ENCODE data around the gene SPINK14. TPM values are rescaled to one million over a fixed set of nuclear protein-coding genes. Genes with fewer than 3 reads are reported as not detected.
A peak's percentile ranks its signal among the peaks of the same experiment; 100 is the strongest.

SPINK14 gene
- not detected for total RNA-seq
- long read RNA-seq: 0 reads

DNA sequence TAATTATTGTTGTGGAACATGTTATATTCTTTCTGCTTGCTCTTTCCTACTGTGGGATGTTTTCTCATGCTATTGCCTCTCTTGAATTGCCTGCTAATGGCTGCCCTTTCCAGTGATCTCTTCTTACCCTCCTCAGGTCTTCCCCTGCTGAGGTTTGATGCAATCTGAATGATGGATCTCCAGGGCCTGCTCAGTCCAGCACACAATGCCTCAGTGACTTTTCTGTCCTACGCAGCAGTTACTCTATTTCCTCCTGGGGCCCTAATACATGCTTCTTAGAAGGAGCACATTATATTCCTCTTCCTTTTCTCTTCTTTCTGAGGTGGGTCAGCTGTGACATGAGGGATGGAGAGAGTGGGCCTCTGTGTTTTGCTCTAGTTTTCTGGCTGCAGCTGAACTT is at the start of gene SPINK14:
Gene SPINK14 (plus strand): TSS at position 301 of the 400 bp plus-strand sequence. CDS start 1,187 bp downstream, outside the sequence.
- DNase-seq: no peak
- ATAC-seq (ENCODE audit: poor library complexity): no peak
- intact Hi-C loops (cut with DNase I): no loop called here

DNA sequence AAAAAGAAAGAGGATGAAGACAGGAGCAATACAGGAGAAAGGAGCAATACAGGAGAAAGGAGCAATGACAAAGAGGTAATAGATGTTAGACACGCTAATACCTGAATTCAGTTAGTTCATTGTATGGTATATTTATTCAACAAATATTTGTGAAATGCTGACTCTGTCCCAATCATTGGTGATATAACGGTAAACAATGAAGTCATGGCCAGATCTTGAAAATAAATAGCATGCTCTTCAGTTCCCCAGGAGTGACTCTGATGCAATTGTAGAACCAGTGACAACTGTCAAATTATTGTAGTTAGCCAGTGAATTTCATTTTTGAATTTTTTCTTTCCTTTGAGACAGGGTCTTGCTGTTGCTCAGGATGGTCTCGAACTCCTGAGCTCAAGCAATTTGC is 48.0 kb upstream of the SPINK14 start:
- intact Hi-C loops (cut with DNase I): no loop called here
- ATAC-seq (ENCODE audit: poor library complexity): no peak
- no peak for DNase-seq

GRCh38 chr5:148125641-148126040 is 42.7 kb upstream of the SPINK14 start:
- intact Hi-C loops (cut with DNase I): loop anchor here (5.0 kb wide), 1 partner anchor 178 kb away; no protein-coding TSS in a partner anchor
- no peak for DNase-seq

DNA sequence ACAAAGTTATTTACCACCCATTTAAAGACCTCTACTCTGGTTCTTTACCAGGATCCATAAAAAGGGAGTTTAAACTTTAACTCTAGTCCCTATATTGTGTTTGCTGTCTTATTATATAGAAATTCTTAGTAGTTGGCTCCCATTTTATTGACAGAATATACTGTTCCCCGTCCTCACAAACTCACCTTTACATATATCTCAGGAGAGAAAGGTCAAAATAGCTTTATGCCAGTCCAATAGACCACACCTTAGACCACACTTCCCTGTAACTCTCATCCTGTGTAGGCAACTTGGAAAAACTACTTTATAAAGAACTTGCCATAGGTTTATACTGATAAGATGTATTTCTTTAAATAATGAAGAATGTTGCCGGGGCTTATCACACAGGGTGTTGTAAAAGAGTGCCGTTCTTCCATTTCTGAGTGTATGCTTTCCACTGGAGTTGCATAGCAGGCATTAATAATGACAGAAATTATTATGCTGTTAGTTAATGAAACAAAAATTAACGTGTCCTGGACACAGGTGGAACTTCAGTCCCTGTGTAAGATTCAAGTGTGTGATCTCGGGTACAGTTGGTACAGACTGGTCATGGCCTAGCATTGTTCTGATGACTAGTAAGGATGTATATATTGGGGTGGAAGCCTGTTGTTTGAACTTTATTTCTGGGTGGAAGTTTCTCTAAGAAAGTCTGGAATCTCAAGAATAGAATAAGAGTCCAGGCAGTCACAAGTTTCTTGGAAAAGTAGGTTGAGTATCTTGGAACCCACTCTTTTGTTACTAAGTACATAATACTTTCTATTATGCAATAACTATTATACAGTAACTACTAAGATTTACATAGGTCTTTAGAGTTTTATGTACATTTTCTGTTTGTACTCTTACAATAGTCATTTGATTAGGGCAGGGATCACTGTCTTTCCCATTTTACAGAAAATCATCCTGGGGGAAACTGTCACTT is 33.0 kb upstream of the SPINK14 start:
- intact Hi-C loops (cut with DNase I): no loop called here
- ATAC-seq (ENCODE audit: poor library complexity): no peak
- DNase-seq: no peak

More at GRCh38 chr5:148125641-148126040, 42.7 kb upstream of the SPINK14 start:
- no peak for ATAC-seq (ENCODE audit: poor library complexity)

- DNase-seq (no peak), ATAC-seq (ENCODE audit: poor library complexity) (no peak)
- intact Hi-C loops (cut with DNase I): no loop called here
Observed at GRCh38 chr5:148140846-148141245, 27.5 kb upstream of the SPINK14 start.

DNA sequence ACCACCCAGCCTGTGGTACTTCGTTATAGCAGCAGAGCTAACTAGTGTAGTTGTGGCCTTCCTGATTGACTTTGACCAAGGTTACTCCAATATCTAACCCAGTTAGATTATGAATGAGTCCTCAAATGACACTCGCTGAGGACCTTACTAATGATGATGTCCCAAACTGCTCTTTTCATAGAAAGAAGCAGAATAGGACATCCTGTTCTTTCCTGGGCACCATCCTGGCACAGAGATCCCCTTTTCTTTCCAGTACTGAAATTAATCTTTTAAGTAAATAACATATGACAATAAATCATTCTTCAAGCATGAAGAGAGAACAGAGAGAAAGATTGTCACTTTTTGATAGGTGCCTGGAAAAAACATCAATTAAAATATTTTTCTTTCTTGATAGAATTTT is 26.7 kb upstream of the SPINK14 start:
- intact Hi-C loops (cut with DNase I): no loop called here
- DNase-seq (no peak), ATAC-seq (ENCODE audit: poor library complexity) (no peak)

DNA sequence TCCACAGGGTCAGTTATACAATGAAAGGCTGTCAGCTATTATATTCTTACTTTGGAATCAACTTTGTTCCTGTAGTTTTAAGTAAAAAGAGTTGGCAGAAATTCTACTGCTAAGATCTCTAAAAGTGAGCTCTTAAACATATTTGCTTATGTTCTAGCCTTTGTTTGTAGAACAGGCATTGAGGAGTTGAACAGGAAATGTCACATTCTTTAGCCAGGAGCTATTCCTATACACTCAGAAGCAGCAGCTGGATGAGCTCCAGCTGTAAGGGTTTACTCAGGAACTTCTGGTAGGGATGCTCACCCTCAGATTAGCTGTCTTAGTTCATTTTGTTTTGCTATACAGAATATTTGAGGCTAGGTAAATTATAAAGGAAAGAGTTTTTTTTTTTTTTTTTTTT is 22.4 kb upstream of the SPINK14 start:
- ATAC-seq (ENCODE audit: poor library complexity) (no peak), DNase-seq (no peak)
- intact Hi-C loops (cut with DNase I): no loop called here

GRCh38 chr5:148146487-148146886 is 21.9 kb upstream of the SPINK14 start:
- ATAC-seq (ENCODE audit: poor library complexity) (no peak), DNase-seq (no peak)
- intact Hi-C loops (cut with DNase I): no loop called here

DNA sequence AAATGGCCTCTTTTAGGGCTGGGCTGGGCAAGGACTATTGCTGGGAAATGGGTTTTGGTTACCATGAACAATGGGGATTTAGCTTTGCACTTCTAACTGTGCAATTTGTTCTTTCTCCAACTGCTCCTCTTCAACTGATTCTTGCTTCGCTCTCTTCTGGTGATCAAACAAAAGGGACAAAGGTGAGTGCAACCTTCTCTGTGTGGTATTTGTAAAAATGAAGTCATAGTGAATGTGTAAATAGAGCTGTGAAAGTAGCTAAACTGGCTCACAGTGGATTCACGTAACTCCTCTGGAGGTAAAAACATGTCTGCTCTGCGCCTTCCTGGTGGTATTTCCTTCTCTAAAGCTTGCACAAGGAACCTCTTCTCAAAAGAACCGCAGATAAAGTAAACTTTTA is 20.9 kb upstream of the SPINK14 start:
- intact Hi-C loops (cut with DNase I): no loop called here
- DNase-seq (no peak), ATAC-seq (ENCODE audit: poor library complexity) (no peak)

GRCh38 chr5:148151872-148152271 is 16.5 kb upstream of the SPINK14 start:
- no peak for DNase-seq
- ATAC-seq (ENCODE audit: poor library complexity): no peak
- intact Hi-C loops (cut with DNase I): no loop called here

- no peak for DNase-seq
- ATAC-seq (ENCODE audit: poor library complexity): no peak
- intact Hi-C loops (cut with DNase I): no loop called here
Observed at GRCh38 chr5:148152781-148153180, 15.6 kb upstream of the SPINK14 start.

DNA sequence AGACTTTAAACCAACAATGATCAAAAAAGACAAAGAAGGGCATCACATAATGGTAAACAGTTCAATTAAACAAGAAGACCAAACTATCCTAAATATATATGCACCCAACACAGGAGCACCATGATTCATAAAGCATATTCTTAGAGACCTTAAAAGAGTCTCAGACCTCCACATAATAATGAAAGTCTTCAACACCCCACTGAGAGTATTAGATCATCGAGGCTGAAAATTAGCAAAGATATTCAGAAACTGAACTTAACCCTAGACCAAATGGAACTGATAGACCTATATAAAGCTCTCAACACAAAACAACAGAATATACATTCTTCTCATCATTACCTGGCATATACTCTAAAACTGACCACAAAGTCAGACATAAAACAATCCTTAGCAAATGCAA is 11.7 kb upstream of the SPINK14 start:
- ATAC-seq (ENCODE audit: poor library complexity) (no peak), DNase-seq (no peak)
- intact Hi-C loops (cut with DNase I): no loop called here

GRCh38 chr5:148162038-148162437 is 6.3 kb upstream of the SPINK14 start:
- no peak for DNase-seq
- peak; percentile 77 for ATAC-seq (ENCODE audit: poor library complexity)
- intact Hi-C loops (cut with DNase I): no loop called here

- ATAC-seq (ENCODE audit: poor library complexity) (no peak), DNase-seq (no peak)
- intact Hi-C loops (cut with DNase I): no loop called here
Observed at GRCh38 chr5:148163345-148163744, 5.0 kb upstream of the SPINK14 start.

DNA sequence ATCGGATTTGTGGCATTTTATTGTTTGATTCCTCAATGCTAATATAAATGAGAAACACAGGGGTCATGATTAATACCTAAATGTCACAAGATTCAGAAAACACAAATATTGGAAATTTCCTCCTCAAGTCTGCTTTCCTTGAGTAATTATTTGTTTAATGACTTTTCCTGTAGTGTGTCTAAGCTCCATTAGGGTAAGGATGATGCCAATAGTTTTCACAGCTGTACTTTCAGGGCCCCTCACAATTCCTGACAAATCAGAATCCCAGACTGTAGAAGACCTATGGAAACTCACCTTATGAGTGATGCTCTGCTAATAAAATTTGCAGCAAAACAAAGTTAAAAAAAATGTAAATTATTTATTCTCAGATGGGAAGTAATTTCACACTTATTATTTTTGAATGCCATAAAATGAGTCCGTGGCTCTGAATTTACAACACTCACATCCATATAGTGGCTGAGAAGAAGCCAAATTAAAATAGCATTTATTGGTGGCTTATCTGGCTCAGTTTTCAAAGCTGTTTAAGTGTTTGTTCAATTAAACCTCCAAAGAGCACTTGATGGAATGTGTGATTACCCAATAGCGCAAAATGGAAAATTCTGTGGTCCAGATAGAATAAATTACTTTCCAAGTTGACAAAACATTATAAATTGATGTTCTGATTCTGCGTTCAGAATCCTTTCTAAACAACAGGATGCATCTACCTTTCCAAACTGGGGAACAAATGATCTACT is 1.6 kb upstream of the SPINK14 start:
- intact Hi-C loops (cut with DNase I): no loop called here
- DNase-seq (no peak), ATAC-seq (ENCODE audit: poor library complexity) (no peak)

GRCh38 chr5:148172377-148172776 is 4.0 kb downstream of the SPINK14 start:
- intact Hi-C loops (cut with DNase I): no loop called here
- ATAC-seq (ENCODE audit: poor library complexity) (no peak), DNase-seq (no peak)

GRCh38 chr5:148176480-148176879 is 8.1 kb downstream of the SPINK14 start:
- DNase-seq: no peak
- no peak for ATAC-seq (ENCODE audit: poor library complexity)
- intact Hi-C loops (cut with DNase I): no loop called here

DNA sequence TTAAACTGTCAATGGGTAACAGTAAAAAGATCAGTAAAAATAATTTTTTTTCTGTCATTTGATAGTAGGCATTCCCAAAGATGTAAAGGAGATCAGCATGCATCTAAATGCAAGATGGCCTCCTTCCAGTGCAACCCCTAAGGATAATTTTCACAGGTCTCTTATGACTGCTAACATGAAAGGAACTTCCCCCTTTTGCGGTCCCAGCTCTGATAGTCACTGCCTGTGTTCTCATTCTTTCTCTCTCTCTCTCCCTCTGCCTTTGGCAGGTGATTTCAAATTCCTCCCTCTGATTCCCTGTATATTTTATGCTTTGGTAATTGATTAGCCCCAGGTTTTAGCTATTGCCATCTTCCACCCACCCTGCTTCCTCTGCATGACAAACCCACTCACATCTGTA is 8.9 kb downstream of the SPINK14 start:
- no peak for ATAC-seq (ENCODE audit: poor library complexity)
- no peak for DNase-seq
- intact Hi-C loops (cut with DNase I): no loop called here

GRCh38 chr5:148179234-148179824 is 11.0 kb downstream of the SPINK14 start:
- peak; percentile 78 for ATAC-seq (ENCODE audit: poor library complexity)
- intact Hi-C loops (cut with DNase I): no loop called here
- DNase-seq: no peak
